GM19467 (cell line): ENCODE results near the gene TTLL7.
"Not testable (repeated sequence)": the region's sequence is repeated elsewhere in the genome, so short reads cannot be mapped to it uniquely, and the experiment has no call there.

ENCODE experiments used
- ATAC-seq: cut with Tn5 transposase; IDR thresholded peaks from one replicate; pipeline ENCODE4 v1.9.1; 2021; ENCODE audit warnings: mild to moderate bottlenecking, moderate library complexity; ENCODE audit not compliant: unreplicated experiment

Gene TTLL7

DNA sequence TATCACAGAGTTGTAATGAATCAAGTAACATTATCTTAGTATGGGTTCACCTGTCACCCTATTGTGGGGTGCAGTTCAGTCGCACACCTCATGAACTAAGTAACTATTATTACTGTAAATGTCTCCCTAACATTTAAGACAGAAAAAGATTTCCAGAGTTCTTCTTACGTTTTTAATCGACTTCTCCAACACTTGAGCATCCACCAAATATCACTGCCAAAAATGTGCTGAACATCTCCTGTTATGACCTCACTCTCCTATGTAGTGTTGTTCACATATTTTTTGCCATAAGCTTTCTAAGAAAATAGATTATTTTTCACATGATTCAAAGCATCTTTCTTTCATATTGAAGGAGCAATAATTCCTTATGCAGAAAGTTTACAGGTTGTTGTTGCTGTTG is 1.3 kb downstream of the TTLL7 start:
- no peak for ATAC-seq

DNA sequence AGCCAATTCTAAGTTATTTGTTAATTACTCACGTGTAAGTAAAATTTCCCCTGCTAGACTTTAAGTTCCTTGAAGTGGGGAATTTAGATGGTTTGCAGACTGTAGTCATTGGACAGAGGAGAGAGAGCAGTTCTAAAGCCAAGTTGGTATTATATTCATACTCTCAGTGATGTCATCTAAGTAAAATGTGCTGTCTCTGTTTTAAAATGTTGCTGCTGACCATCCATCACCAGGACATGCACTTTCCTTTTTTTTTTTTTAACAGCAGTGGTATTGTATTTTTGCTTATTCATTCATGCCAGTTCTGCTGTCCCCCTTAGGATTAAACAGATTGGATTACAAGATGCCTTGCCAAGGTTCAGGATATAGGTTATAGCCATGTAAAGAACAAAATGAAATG is 2.3 kb downstream of the TTLL7 start:
- no peak for ATAC-seq

DNA sequence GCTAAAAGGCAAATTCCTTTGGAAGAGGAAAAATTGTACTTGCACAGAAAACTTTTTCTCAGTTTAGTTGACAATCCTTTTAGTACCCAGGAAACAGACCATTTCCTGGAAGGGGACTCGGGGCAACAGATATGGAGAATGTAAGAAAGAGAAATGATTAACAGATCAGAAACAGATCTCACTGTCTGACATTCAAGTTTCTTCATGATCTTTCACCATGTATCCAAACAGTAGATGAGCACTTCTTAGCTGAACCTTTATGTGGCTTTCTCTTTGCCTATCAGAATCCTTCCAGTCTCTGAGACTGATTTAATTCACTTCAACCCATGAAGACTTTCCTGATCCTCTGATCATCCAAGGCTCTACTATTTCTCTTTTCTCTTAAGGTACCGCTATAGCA is 2.7 kb downstream of the TTLL7 start:
- ATAC-seq = no peak

- ATAC-seq = no peak
Measured at GRCh38 chr1:83995649-83996048, 3.3 kb downstream of the TTLL7 start.

DNA sequence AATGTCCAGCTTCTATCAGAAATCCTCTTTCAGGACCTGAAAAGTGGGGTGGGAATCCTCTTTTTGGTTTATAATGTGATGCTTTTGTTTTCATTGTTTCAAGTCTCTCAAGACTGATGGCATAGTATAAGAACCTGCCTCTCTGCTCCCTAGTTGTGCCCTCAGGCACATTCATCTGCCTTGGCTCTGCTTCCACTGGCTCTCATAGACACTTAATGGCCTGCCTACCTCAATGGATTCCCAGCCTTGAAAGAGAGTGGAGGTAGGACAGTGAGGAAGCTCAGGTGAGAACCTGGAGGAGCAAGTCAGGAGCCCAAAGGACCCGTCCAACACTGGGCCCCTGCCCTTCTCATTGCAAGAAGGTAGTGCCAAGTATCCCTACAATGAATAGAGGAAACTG is 4.8 kb downstream of the TTLL7 start:
- ATAC-seq = no peak

DNA sequence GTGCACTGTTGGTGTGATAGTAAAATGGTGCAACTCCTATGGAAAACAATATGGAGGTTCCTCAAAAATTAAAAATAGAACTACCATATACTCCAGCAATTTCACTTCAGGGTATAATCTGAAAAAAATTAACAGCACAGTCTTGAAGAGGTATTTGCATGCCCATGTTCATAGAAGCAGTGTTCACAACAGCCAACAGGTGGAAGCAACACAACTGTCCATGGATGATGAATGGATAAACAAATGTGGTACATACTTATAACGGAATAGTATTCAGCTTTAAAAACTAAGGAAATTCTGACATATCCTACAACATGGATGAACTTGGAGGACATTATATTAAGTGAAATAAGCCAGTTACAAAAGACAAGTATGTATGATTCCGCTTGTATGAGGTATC is 8.2 kb downstream of the TTLL7 start:
- no peak for ATAC-seq

- no peak for ATAC-seq
Measured at GRCh38 chr1:83985048-83985447, 13.9 kb downstream of the TTLL7 start.

DNA sequence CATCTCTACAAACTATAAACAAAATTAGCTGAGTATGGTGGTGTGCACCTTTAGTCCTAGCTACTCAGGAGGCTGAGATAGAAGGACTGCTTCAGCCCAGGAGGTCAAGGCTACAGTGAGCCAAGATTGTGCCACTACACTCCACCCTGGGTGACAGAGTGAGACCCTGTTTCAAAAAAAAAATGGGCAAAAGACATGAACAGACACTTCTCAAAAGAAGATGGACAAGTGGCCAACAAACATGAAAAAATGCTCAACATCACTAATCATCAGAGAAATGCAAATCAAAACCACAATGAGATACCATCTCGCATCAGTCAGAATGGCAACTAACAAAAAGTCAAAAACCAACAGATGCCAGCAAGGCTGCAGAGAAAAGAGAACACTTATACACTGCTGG is 15.0 kb downstream of the TTLL7 start:
- ATAC-seq = not testable (repeated sequence)

DNA sequence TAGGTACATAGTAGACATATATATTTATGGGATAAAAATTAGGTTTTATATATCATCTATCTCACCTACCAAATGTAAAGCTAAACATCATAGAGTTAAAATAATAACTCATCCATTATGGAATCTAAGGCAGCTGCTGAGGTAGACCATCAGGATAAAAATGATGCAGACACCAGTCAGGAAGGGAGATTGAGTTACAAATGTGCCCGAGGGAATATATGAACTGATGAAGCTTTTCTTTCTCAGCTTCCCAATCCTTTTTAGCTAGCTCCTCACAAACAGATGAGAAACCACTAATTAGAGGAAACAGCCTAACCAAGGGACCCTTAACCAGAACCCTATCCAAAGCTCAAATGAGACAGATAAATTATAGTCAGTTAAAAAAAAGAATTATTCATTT is 20.9 kb downstream of the TTLL7 start:
- ATAC-seq = no peak

DNA sequence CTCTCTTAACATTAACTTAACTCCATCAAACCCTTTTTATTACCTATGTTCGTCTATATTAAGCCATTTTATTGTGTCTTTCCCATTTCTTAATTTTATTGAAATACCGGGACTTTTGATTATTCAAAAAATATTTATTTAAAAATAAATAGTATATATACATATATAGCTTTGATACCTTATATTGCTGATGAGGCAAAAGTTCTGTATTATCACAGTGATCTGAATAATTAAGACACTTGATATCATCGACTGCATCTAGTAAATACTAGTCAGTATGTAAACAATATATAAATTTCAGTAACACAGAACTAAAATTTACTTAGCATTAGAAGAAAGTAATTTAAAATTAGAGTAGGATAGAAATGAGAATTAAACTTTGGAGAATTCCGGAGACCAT is 22.0 kb downstream of the TTLL7 start:
- no peak for ATAC-seq

DNA sequence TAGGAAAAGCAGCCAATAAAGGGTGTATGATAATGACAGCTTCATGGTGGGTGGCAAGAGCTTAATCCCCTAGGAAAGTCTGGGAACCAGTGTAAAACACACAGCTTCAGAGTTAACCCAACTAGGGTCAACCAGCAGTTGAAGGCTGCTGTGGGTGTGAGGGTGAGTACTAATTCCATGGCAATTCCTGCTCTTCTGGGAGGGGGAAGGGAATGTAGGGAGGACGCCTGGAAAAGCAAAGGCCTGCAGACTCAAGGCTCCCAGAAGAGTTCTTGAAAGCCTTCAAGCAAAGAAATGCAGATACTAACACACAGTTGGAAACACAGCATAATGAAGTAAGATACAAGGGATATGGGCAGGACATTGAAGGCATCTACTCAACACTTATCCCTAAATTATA is 28.1 kb downstream of the TTLL7 start:
- ATAC-seq = no peak

GRCh38 chr1:83970114-83970513 is 28.8 kb downstream of the TTLL7 start:
- no peak for ATAC-seq

GRCh38 chr1:83967336-83967735 is 31.6 kb downstream of the TTLL7 start:
- no peak for ATAC-seq

DNA sequence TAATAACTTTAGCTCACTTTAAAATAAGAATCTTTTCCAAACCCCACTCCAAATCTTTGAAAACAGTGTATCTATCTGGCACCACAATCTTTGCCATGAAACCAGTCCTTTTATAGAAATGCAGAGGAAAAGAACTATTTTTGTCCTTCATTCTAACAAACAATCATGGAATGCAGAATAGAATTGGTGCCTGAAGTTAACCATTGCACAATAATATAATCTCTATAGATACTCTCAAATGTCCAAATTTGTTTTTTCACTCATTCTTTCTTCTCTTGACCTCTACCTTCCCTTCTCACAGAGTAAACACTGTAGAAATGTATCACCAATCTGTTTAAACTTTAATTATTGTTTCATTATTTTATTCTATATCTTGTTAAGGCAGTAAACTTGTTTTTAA is 34.8 kb downstream of the TTLL7 start:
- ATAC-seq = no peak

- no peak for ATAC-seq
Measured at GRCh38 chr1:83961571-83962295, 37.2 kb downstream of the TTLL7 start.

DNA sequence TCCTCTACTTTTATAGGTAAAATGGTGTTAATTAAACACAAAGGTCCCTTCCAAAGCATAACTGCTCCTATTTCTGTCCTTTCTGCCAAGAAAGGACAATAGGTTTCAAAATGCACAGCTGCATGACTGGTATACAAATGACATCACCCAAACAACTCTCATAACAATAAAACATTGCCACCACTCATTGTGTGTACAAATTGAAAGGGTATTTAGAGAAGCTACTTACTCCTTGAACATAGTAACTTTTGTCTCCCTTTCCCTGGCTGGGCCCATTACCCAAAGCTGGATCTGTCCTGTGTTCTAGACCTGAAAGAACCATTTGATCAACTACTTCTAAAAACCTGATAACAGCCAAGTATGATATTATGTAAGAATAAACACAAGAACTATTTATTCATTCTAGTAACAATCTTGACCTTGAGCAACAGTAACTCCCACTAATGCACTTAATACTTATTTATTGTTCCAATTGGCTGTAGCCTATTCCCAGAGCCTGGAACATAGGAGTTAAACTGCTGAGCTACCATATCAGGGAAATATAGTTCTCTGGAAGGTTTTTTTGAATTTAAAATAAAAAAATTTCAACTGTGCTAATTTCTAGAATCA is 38.2 kb downstream of the TTLL7 start:
- ATAC-seq = no peak

GRCh38 chr1:83959824-83960498 is 39.0 kb downstream of the TTLL7 start:
- no peak for ATAC-seq

DNA sequence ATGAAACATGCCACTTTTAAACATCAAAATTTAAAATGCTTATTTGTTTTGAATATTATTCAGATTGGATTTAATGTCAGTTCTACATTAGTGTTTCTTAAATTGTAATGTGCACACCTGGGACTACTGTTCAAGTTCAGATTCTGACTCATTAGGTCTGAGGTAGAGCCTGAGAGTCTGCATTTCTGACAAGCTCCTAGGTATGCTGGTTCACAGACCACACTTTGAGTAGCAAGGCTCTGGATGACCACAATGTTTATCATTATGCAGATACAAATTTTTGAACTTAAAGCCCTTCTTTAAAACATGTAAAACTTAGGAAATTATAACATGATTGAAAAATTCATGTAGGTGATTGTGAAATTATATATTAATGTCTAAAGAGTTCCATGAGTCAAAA is 40.2 kb downstream of the TTLL7 start:
- no peak for ATAC-seq

DNA sequence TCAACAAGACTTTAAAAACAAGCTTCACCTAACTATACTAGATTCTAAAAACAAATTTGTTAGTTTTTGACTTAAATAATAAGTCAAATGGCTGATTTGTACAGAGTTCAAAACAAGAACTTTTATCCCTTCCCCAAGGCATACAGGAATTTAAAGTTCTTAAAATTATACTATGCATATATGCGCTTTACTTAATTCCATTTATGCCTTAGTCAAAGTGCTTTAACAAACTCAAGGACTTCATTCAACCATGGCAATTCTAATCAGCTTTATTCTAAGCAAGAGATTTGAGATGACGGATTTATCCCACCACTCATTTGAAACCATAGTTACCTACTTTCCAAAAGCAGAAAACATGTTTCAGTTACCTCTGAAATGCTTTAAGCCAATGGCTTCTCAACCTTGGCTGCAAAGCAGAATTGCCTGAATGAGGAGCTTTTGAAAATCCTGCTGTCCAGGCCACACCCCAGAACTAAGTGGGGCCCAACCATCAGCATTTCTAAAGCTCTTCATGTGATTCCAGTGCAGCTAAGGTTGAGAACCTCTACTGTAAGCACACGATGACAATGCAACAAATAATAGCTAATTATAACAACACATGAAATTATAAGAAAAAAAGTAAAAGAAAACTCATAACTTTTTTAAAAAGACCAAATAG is 44.6 kb downstream of the TTLL7 start:
- ATAC-seq = no peak

DNA sequence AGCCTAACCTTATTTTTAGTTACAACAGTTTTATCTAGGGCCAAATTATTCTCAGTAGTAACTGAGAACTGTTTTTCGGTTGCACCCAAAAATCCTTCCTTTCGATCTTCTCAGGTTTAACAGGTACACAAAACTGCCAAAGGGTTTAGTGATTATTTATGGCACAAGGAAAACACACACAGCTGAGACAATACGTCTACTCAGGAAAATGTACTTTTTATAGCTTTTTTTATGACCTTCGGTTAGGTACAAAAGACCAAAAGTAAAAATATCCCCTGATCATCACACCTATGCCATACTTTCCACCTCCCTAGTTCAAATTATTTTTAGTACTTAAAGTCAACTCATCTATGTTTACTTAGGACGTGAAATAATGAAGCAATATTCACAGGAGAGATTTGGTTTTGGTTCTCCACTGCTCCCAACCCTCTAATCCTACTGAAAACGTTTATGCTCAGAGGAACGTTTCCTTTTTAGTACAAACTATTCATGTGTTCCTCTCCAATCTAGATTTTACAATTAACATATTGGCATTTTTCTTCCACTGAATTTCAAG is 48.7 kb downstream of the TTLL7 start:
- no peak for ATAC-seq

DNA sequence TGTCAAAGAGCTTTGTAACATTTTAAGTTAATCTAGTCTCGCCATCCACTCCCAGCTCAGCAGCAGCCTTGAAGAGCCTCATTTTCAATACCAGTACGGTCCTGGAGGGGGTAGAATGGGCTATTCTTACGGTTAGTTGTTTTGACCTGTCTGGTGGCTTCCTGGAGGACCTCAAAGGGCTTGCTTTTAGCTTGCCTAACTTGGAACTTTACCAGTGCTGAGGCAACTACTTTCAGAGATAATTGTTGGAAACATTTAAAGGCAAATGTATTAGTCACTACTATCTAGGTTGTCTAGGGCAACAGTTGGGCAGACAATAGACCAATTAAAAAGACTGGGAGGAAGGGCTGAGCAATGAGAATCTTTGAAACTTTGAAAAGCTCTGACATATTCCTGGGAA is 56.0 kb downstream of the TTLL7 start:
- ATAC-seq = no peak

GRCh38 chr1:83934550-83934949 is 64.4 kb downstream of the TTLL7 start:
- ATAC-seq = no peak
